Fibroblast of skin of left biceps (primary cell): ENCODE results near the gene NEAT1.

Experiments used
- DNase-seq, 2 experiments: peaks; one replicate each; pipeline ENCODE4 v3.0.0-alpha.2; 2013; ENCODE audit warnings: low read depth in 2 of 2

The NEAT1 gene

DNA sequence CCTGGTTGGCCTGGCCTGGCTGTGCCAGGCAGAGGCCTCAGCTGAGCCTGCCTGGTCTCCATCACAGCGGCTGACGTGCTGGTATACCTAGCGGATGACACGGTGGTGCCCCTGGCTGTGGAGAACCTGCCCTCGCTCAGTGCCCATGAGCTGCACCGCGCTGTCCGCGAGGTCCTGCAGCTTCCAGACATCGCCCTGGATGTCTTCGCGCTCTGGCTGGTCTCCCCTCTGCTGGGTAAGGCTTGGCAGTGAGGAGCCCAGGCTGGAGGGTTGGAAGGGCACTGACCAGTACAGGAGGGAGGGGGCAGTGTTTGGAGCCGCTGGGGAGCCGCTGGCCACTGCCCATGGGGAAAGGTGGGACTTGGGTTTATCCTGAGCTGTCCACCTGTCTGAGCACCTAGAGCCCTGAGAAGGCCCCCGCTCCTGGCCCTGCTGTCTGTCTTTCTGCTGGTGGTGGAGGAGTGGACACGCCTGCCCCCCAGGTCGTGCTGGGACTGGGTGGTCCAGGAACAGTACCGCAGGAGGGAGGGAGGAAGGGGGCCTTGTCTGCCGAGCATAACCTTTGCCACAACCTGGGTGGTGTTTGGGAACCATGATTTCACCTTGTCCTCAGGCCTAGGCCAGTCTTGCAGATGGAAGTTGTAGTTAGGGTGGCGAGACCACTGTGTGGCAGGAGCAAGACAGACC lies 33.2 kb upstream of the NEAT1 start:
- DNase-seq: no peak

DNA sequence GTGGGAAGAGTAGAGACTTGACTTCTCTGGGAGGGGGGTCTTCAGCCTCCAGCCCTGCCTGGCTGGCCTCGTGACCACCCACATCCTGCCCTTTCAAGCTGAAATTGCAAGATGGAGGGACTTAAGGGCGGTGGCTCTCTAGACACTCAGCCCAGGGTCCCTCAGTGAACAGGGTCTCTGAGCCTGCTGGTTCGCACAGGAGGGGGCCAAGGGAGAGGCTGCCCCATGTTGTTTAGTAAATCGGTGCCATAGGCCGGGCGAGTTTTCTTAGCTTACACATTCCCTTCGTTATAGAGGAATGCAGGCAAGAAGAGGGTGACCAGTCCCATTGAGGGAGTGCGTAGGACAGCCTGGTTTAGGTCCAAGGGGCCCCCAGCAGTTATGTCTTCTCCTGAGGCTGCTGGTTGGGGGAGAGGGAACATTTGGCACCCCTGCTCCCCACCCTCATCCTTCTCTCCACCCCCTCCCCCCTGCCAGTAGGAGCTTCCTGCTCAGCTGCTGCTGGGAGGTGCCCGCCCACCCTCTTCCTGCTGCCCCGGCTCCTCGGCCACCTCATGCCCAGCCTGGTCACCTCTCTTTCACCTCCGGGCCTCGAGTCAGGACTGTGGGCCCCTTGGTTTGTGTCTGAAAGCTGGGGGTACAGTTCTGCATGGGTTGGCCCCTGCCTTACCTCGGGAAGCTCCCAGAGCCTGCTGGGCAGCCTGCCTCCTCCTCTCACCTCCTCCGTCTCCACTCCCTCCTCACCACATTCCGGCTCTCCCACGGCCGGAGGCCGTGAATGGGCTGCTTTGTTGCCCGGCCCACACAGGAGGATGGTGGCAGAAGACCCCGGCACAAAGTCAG lies 32.3 kb upstream of the NEAT1 start:
- no peak for DNase-seq

DNA sequence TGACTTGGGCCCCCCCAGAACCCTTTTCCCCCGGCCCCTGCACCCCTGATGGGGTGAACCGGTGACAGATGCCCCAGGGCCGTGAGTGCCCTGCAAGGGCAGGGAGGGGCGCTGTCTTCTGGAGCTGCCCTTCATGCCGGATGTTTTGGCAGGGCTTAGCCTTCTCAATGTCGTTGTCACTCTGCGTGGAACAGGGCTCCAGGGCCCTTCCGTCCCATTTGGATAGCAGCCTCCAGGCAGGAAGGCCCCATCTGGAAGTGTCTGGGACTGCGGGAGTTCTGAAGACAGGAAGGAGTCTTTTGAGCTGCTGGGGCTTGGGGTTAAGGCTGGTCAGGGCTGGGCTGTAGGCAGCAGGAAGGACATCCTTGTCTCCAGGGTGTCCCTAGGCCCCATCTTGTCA lies 31.6 kb upstream of the NEAT1 start:
- no peak for DNase-seq

DNA sequence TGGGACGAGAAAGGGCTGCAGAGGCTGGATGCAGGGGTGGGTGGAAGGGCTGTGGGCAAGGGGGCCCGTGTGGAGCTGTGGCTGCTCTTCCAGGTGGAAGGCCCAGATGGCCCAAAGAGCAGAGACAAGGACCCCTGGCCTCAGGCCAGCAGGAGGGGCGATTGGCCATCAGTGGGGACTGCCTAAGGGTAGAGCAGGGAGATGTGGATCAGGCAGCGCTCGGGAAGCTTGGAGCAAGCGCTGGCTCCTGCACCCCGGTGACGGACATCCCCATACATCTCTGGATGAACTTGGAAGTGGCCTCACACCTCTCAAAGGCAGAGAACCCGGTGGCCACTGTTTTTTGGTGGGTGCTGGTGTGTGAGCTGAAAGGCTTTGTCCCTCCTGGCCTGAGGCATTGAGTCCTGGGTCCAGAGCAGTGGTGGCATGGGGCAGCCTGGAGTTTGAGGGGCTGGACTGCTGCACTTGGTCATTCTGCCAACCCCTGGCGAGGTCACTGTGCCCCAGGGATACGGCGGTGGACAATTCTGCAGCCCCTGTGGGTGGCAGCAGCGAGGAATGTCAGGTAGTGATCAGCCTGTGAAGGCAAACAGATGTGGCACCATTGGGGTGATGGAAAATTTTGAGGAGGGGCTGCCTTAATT lies 30.3 kb upstream of the NEAT1 start:
- no peak for DNase-seq

DNA sequence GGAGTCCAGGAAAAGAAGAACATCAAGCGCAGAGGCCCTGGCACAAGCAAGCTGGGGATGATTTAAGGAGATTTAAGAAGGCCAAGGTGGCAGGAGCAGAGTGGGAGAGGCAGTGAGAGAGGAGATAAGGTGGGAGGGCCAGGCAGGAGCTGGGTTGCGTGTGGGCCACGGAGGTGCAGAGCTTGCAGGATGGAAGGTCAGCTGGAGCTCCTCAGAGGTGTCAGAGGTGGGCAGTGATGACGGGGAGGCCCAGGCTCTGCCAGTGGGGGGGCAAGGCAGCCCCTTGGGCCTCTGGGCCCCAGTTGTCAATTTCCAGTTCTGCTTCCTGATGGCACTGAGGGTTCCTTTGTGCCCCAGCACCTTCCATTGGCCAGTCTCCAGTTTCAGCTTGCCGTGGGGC lies 29.7 kb upstream of the NEAT1 start:
- DNase-seq: no peak

DNA sequence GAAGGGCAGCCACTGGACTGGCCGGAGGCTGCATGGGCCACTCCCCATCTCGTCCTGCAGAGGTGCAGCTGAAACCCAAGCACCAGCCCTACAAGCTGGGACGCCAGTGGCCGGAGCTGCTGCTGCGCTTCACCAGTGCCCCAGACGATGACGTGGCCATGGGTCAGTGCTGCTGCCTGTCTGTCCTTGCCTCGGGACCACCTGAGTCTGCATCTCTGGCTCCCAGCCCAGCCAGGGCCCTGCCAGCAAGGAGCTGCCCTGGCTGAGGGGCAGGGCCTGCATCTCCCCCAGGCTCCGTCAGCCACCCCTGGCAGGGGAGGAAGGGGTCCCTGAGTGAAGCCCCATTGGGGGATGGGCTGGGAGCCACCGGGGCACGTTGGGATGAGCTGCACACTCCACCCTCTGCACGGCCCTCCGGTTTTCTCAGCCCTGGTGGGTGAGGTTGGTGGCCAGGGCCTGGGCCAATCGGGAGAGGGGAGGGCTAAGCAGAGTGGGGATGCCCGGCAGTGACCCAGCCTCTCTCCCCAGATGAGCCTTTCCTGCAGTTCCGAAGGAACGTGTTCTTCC lies 29.0 kb upstream of the NEAT1 start:
- DNase-seq: no peak

DNA sequence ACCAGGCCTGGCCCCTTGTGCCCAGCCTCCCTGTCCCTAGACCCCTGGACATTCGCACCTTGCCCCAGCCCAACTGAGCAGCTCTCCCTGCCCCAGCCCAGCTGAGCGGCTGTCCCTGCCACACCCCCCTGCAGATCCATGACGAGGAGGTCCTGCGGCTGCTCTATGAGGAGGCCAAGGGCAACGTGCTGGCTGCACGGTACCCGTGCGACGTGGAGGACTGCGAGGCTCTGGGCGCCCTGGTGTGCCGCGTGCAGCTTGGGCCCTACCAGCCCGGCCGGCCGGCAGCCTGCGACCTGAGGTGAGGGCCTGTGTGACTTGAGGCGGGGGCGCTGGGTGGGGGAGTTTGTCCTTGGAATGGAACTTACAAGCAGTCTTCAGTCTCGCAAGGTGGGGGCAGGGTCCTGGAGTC lies 28.5 kb upstream of the NEAT1 start:
- no peak for DNase-seq

DNA sequence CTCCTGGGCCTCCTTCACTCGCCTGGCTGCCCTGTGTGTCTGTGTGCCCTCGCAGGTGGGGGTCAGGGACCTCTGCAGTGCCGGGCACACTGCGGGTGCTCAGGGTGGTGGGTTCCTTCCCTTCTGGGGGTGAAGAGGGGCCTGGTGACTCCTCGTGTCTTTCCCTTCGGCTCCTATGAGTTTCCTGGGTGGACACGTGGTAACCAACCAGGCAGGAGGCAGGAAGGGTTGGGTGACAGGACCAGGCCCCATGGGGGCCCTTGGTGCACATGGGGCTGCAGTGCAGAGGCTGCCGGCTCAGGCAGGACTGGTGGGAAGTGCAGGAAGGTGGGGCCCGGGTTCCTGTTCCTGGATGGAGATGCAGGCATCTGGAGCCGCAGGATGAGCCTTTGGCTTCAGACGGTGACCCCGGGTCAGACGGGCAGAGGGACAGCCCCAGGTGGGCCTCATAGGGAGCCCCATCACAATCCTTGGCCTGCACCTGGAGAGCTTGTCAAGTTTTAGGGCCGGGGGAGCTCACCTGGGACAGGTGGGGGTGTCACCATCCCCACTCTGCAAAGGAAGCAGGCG lies 26.6 kb upstream of the NEAT1 start:
- DNase-seq: no peak

DNA sequence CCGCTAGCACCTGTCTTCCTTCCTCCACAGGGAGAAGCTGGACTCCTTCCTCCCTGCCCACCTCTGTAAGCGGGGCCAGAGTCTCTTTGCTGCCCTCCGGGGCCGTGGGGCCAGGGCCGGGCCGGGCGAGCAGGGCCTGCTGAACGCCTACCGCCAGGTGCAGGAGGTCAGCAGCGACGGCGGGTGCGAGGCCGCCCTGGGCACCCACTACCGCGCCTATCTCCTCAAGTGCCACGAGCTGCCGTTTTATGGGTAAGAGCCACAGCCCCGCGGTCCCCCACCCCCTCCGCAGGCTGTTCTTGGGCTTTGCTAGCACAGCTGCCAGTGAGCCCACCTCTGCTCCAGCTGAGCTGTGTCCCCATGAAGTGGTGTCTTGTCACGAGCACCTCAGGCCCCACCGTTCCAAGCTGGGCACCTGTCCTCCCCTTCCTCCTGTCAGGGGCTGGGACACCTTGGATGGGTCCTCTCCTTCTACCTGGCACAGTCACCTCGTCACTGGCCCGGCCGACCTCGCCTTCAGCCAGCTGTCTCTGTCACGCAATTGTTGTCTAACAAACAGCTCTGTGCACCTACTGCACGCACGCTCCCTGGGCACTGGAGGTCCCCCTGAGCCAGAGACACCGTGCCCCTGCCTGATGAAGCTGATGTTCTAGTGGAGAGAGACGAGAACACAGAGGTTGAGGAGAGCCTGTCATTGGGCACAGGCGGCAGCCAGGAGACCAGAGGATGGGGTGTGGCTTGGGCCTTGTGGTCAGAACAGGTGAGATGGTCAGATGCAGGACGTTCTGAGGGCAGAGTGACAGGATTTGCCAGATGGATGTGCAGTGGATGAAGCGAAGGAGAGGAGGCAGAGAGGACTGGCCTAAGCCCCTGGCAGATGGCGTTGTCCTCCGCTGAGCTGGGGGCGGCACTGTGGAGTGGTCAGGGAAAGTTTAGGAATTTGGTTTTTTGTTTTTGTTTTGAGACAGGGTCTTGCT lies 25.5 kb upstream of the NEAT1 start:
- DNase-seq: no peak

DNA sequence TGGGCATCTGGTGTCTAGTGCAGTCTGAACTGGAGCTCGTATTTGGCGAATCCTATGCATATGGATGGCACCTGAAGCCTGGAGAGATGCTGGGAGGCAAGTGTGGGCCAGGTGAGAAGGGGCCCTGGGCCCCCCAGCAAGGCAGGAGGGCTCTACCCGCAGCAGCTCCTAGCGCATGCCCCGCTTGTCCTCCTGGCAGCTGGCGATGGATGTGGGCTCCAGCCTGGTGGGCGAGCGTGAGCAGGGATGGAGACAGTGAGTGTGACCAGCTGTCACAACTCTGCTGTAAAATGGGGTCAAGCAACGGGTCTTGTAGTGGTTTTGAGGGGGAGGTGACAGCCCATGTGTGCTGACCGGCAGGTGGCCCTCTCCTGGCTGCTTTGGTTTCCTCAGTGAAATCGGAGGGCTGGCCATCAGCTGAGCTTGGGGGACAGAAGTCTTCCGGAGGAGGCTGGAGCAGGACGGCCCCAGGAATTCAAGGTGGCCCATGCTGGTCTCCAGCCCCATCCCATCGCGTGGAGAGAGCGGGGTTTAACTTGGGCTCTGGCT lies 24.2 kb upstream of the NEAT1 start:
- DNase-seq: no peak

DNA sequence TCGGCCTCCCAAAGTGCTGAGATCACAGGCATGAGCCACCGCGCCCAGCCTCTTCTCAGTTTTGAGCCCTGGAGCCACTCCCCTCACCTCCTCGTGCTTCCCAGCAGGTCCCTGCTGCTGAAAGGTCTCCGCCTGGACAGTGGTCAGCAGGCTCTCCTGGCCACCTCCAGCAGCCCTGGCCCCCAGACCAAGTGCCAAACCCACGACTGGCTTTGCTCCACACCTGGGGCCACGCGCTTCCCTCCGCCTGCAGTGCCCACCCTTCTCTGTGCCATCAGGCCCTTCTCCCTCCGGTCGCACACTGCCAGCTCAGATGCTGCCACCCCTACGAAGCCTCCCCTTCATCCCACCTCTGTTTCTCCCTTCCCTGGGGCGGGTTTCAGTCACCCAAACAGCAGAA lies 23.3 kb upstream of the NEAT1 start:
- no peak for DNase-seq

DNA sequence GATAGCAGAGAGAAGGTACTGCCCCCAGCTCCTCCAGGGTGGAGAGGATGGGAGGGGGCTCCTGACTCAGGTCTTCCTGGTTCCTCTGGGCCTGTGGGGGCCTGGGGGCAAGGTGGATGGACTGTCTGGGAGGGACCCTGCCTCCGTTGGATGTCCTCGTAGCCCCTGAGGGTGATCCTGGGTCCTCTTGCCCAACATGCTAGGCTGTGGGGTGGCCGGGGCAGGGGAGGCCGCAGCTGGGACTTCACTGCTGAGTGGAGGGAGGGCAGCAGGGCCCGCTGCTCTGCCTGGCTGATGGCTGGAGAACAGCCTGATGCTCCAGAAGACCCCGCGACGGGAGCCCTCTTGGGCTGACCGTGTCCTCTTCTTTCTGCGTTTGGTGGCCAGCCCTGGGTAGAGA lies 22.8 kb upstream of the NEAT1 start:
- no peak for DNase-seq

DNA sequence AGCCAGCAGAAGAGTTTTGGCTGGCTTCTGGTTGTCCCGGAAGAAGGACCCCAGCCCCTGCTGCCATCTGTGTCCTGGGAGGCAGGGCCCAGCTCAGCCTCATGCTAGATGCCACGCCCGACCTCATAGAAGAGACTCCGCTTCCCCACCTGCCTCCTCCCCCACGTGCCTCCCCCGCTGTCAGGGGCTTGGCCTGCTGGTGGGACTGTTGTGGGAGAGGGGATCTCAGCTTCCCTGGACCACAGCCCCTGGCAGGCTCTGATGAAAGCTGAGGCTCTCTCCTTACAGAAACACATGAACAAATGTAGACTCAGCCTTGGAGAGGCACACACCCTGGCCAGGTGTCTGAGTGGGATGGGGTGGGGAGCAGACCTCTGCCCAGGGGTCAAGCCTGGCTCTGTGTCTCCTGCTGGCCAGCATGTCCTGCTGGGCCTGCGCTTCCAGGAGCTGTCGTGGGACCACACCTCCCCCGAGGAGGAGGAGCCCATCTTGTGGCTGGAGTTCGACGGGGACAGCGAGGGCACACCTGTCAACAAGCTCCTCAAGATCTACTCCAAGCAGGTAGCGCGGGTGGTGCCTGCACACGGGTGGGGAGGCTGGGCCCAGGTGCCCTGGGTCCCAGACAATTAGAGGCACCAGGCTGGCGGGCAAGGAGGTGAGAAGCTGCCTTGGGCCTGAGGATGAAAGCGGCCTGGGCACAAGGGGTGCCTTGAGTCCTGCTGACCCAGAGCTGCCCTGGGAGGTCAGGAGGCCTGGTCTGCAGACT lies 22.1 kb upstream of the NEAT1 start:
- no peak for DNase-seq

DNA sequence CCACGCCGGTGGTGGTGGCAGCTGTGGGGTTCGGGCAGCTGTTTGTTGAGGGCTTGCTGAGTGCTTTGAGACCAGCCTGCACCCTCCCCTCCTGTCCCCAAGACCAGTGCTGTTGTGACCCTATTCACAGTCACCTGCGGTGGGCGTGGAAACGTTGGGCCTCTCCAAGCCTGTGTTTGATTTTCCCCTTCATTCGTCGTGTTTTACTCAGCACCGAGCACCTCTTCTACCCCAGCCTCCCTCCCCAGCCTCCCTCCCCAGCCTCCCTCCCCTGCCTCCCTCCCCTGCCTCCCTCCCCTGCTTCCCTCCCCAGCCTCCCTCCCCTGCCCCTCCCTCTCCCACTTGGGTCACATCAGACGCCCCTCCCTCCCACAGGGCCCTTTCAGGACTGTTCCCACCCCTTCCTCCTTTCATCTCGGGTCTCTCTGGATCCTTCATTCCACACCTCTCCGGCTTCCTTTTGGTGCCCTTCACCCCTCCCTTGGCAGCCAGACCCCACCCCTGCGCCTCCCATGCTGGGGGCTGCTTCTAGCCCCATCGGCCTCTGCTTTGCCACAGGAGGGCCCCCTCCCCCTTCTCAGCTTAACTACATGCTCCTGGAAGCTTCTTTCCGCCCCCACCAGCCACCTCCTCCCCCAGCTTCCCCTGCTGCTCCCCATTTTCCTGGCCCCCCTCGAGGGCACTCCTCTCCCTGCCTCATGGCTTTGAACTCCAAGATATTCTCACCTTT lies 21.4 kb upstream of the NEAT1 start:
- DNase-seq: no peak

DNA sequence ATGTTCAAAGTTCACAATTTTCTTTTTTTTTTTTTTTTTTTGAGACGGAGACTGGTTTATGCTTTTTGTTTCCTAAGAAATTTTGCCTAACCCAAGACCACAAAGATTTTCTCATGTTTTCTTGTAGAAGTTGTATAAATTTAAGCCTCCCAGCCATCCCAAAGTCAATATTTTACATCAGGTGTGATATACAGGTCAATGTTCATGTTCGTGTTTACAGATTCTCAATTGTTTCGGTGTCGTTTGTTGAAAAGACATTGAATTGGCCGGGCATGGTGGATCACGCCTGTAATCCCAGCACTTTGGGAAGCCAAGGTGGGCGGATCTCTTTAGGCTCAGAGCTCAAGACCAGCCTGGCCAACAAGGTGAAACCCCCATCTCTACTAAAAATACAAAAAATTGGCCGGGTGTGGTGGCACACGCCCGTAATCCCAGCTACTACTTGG lies 20.8 kb upstream of the NEAT1 start:
- no peak for DNase-seq

DNA sequence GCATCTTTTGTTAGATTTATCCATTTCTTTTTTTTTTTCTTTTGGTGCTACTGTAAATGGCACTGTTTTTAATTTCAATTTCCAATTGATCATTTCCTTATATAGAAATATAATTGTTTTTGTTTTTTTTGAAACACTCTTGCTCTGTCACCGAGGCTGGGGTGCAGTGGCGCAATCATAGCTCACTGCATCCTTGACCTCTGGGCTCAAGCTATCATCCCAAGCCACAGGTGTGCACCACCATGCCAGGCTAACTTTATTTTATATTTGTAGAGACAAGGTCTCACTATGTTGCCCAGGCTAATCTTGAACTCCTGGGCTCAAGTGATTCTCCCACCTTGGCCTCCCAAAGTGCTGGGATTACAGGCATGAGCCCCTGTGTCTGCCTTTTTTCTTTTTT lies 19.8 kb upstream of the NEAT1 start:
- DNase-seq: no peak

DNA sequence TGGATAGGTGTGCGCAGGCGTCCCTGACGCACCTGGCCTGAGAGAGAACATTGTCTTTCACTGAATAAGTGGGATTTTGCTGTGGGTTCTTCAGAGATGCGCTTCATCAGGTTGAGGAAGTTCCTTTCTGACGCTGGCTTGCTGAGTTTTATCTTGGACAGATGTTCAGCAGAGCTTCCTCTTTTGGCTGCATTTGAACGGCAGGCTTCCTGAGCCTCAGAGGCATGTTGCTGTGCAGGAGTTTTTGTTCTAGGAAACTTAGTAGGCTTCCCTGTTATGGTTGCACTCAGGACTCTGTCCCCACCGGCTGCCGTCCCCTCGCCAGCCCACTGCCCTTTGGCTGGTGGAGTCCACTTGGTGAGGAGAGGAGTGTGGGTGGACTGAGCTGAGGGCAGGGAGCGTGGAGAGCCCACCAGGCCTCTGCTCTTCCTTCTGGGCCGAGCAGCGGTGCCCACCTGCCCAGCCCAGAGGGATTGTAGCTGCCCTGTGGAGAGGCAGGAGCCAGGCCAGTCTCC lies 18.9 kb upstream of the NEAT1 start:
- DNase-seq: no peak

DNA sequence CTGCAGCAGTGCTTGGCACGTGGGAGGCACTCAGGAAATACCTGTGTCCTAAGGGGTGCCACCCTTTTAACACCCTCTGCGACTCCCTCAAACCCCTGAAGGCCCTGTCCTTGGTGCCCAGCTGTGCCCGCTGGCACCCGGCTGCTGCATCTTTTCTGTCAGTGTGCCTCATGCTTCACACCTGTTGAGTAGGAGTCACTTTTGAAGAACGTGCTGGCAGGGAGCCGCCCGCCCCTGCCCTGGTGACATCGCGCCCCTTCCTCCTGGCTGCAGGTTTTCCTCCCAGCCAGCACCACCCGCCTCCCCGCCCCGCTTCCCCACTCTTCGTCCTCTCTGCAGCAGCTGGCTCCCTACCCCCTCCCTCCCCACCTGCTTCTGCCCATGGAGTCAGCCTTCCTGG lies 18.4 kb upstream of the NEAT1 start:
- no peak for DNase-seq
